Measurements from ENCODE around the gene PLSCR2.
"Not testable (repeated sequence)": the region's sequence is repeated elsewhere in the genome, so short reads cannot be mapped to it uniquely, and the experiment has no call there.

The PLSCR2 gene

GRCh38 chr3:146469150-146470017 is at the start of gene PLSCR2:
TSS of gene PLSCR2 (minus strand) at chr3:146469561. CDS start at chr3:146459904, 9,657 bp downstream.
- peak; percentile 83 for DNase-seq

GRCh38 chr3:146517684-146518435 is 48.5 kb upstream of the PLSCR2 start:
- no peak for DNase-seq

- no peak for DNase-seq
Measured at GRCh38 chr3:146513386-146514051, 44.2 kb upstream of the PLSCR2 start.

GRCh38 chr3:146511402-146512134 is 42.2 kb upstream of the PLSCR2 start:
- no peak for DNase-seq

GRCh38 chr3:146507331-146508120 is 38.2 kb upstream of the PLSCR2 start:
- no peak for DNase-seq

- no peak for DNase-seq
Measured at GRCh38 chr3:146505516-146505915, 36.2 kb upstream of the PLSCR2 start.

- DNase-seq, result no peak
Measured at GRCh38 chr3:146504498-146505197, 35.3 kb upstream of the PLSCR2 start.

GRCh38 chr3:146503461-146504202 is 34.3 kb upstream of the PLSCR2 start:
- DNase-seq, result no peak

GRCh38 chr3:146502887-146503460 is 33.6 kb upstream of the PLSCR2 start:
- no peak for DNase-seq

- no peak for DNase-seq
Measured at GRCh38 chr3:146501752-146502151, 32.4 kb upstream of the PLSCR2 start.

- DNase-seq, result no peak
Measured at GRCh38 chr3:146499701-146500100, 30.3 kb upstream of the PLSCR2 start.

GRCh38 chr3:146498002-146498736 is 28.8 kb upstream of the PLSCR2 start:
- DNase-seq, result no peak

GRCh38 chr3:146497145-146497843 is 27.9 kb upstream of the PLSCR2 start:
- DNase-seq, result not testable (repeated sequence)

GRCh38 chr3:146496726-146497125 is 27.4 kb upstream of the PLSCR2 start:
- DNase-seq, result no peak

GRCh38 chr3:146496251-146496650 is 26.9 kb upstream of the PLSCR2 start:
- DNase-seq, result no peak

- no peak for DNase-seq
Measured at GRCh38 chr3:146493761-146494160, 24.4 kb upstream of the PLSCR2 start.

- DNase-seq, result no peak
Measured at GRCh38 chr3:146493221-146493620, 23.9 kb upstream of the PLSCR2 start.

GRCh38 chr3:146491303-146491702 is 21.9 kb upstream of the PLSCR2 start:
- DNase-seq, result no peak

- no peak for DNase-seq
Measured at GRCh38 chr3:146485297-146485696, 15.9 kb upstream of the PLSCR2 start.
